HCT116 (cell line): ENCODE results near the gene ALX3.

Experiments used
- CTCF ChIP-seq, 3 experiments: fragments of 200-600 bp in 1 of 3; sonication (generic) in 1 of 3; IDR thresholded peaks in 2 of 3; conservative IDR thresholded peaks in 1 of 3; 2 replicates each; pipeline ENCODE4 v1.5.1; 2012 to 2017; ENCODE audit warnings: low read depth in 2 of 3, low read length in 2 of 3, antibody characterized with exemption in 1 of 3, borderline replicate concordance in 1 of 3, control low read depth in 1 of 3, mild to moderate bottlenecking in 1 of 3, mixed read lengths in 1 of 3, mixed run types in 1 of 3, moderate library complexity in 1 of 3; ENCODE audit not compliant: insufficient read depth in 1 of 3
- ELF1 ChIP-seq: IDR thresholded peaks from 2 replicates; pipeline ENCODE4 v1.6.1; 2012; ENCODE audit warnings: low read depth, borderline replicate concordance
- EZH2 ChIP-seq: fragments of 200-600 bp; sonication (generic); IDR thresholded peaks from 2 replicates; pipeline ENCODE4 v1.6.1; 2017; ENCODE audit warnings: antibody characterized with exemption, mixed run types
- POLR2A ChIP-seq: IDR thresholded peaks from 2 replicates; pipeline ENCODE4 v1.7.0; 2011; ENCODE audit warnings: borderline replicate concordance; ENCODE audit not compliant: insufficient read depth, insufficient read length; ENCODE audit errors: extremely low read depth
- SP1 ChIP-seq: IDR thresholded peaks from 2 replicates; pipeline ENCODE4 v1.6.1; 2012; ENCODE audit warnings: low read depth
- YY1 ChIP-seq: IDR thresholded peaks from 2 replicates; pipeline ENCODE4 v1.6.1; 2011; ENCODE audit warnings: low read length, low read depth, moderate library complexity, mild to moderate bottlenecking; ENCODE audit not compliant: insufficient replicate concordance; ENCODE audit errors: extremely low read depth
- ZFX ChIP-seq: fragments of 450-650 bp; IDR thresholded peaks from 2 replicates; pipeline ENCODE4 v1.6.1; 2017
- ZNF274 ChIP-seq: fragments of 200-500 bp; sonication (Bioruptor generic); IDR thresholded peaks from 2 replicates; pipeline ENCODE4 v1.6.1; 2014; ENCODE audit warnings: mild to moderate bottlenecking, low read depth, low read length, inconsistent platforms

DNA sequence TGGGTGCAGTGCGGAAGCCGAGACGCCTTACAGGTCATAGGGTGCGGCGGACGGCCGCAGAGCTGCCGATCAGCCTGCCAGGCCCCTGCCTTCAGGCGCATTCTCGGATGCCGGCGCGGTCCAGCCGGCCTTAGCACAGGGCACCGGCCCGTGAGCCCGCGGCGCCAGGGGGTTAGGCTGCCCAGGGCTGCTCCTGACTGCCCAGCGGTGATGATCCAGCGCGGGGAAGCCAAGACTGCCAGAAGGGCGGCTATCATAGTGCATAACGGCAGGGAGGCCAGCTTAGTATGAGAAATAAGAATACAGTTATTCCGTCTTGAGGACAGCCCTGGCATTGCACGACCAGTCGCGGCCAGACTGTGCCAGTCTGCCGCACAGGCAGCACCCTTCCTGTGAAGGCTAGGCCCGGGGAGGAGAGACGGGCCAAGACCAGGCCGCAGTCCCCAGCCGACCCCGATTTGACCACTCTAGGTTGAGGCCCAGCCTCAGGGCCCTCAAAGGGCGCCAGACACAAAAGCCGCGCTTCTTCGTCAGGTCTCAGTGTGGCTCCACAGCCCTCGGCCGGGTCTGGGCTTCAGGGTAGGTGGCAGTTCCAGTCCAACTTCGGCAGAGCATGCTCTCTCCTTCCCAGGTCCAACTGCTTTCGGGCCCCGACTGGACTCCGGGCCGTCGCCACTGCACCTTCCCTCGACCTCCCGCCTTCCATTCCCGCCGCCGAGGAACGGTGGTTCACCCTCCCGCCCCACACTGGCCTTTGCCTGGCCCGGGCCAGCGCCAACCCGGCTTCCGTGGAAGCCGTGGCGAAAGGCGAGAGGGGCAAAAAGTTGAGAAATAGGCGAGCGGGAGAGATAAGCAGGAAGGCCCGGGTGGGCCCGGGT is 829 bp downstream of the ALX3 start:
- TF ChIP-seq EZH2 = no peak
- TF ChIP-seq ZNF274 = no peak
- no peak for TF ChIP-seq ZFX
- no peak for TF ChIP-seq CTCF (IDR thresholded peaks at IDR 0.05 in 2 of 3, conservative IDR thresholded peaks at IDR 0.05 in 1 of 3; ENCODE audit: borderline replicate concordance in 1 of 3, insufficient read depth in 1 of 3, low read depth in 2 of 3, low read length in 2 of 3)
- TF ChIP-seq POLR2A = no peak
- TF ChIP-seq SP1 = no peak
- TF ChIP-seq YY1 = no peak
- TF ChIP-seq ELF1 = no peak
